NCI-H460 (cell line): ENCODE results near the gene SYT17. TPM values are rescaled to one million over a fixed set of nuclear protein-coding genes. Genes with fewer than 3 reads are reported as not detected.
"Not testable (repeated sequence)": the region's sequence is repeated elsewhere in the genome, so short reads cannot be mapped to it uniquely, and the experiment has no call there.

Source experiments
- DNase-seq: peaks from one replicate; pipeline ENCODE4 v3.0.0-alpha.2; 2016; ENCODE audit warnings: low read depth; ENCODE audit errors: extremely low read depth
- total RNA-seq: library from RNA; depleted of rRNA; stranded (reverse); fragments of >200 nt; shearing (Covaris generic); gene quantifications from 2 replicates; pipeline ENCODE4 v1.2.3, GENCODE V29; 2014

Gene SYT17
- total RNA-seq, 1 experiment from 2014 or later = 4.1 TPM

GRCh38 chr16:19173059-19173458 lies 5.0 kb downstream of the SYT17 start:
- no peak for DNase-seq

GRCh38 chr16:19173649-19174383 lies 5.8 kb downstream of the SYT17 start:
- no peak for DNase-seq

GRCh38 chr16:19174478-19174877 lies 6.4 kb downstream of the SYT17 start:
- no peak for DNase-seq

GRCh38 chr16:19175492-19176262 lies 7.6 kb downstream of the SYT17 start:
- no peak for DNase-seq

- DNase-seq = no peak
Measured at GRCh38 chr16:19177111-19177739, 9.2 kb downstream of the SYT17 start.

- DNase-seq = peak; percentile 50
Measured at GRCh38 chr16:19179546-19180490, 11.8 kb downstream of the SYT17 start.

GRCh38 chr16:19180741-19181140 lies 12.7 kb downstream of the SYT17 start:
- DNase-seq = no peak

GRCh38 chr16:19182481-19182880 lies 14.4 kb downstream of the SYT17 start:
- no peak for DNase-seq

- DNase-seq = no peak
Measured at GRCh38 chr16:19183187-19183586, 15.1 kb downstream of the SYT17 start.

GRCh38 chr16:19184823-19185509 lies 16.9 kb downstream of the SYT17 start:
- DNase-seq = no peak

- DNase-seq = no peak
Measured at GRCh38 chr16:19185510-19185851, 17.4 kb downstream of the SYT17 start.

- DNase-seq = no peak
Measured at GRCh38 chr16:19186408-19186807, 18.4 kb downstream of the SYT17 start.

- DNase-seq = not testable (repeated sequence)
Measured at GRCh38 chr16:19187961-19188360, 19.9 kb downstream of the SYT17 start.

GRCh38 chr16:19188406-19188805 lies 20.4 kb downstream of the SYT17 start:
- no peak for DNase-seq

- no peak for DNase-seq
Measured at GRCh38 chr16:19192865-19193264, 24.8 kb downstream of the SYT17 start.

GRCh38 chr16:19196871-19197270 lies 28.8 kb downstream of the SYT17 start:
- DNase-seq = no peak

- no peak for DNase-seq
Measured at GRCh38 chr16:19203374-19203966, 35.4 kb downstream of the SYT17 start.

- DNase-seq = no peak
Measured at GRCh38 chr16:19210280-19210924, 42.4 kb downstream of the SYT17 start.

GRCh38 chr16:19210968-19211367 lies 42.9 kb downstream of the SYT17 start:
- DNase-seq = no peak
